Measurements from ENCODE around the gene MAU2.
A peak's percentile ranks its signal among the peaks of the same experiment; 100 is the strongest.

MAU2 gene

GRCh38 chr19:19404879-19405860, 84.5 kb downstream of the MAU2 start, which contains the start of gene GATAD2A:
GATAD2A (plus strand) TSS chr19:19405675; CDS start chr19:19465346, 59,671 bp downstream.
- H3K27me3 ChIP-seq (ENCODE audit: insufficient read depth, low read length) = no peaks in the 10 kb centered on the region
- H3K36me3 ChIP-seq (ENCODE audit: insufficient read depth, low read length) = no peaks in the 10 kb centered on the region
- H3K4me3 ChIP-seq (ENCODE audit: low read depth, low read length) = peak within 1 kb of the TSS; percentile 93
- peak within 1 kb of the TSS; percentile 91 for H3K27ac ChIP-seq (ENCODE audit: low read depth, low read length)
- H3K79me2 ChIP-seq (ENCODE audit: control insufficient read depth, insufficient read depth, low read length, unreplicated experiment) = peaks cover 58% of the 10 kb centered on the region
- H2AFZ ChIP-seq (ENCODE audit: low read length, unreplicated experiment) = peak within 1 kb of the TSS; percentile 43
- H3K4me1 ChIP-seq (ENCODE audit: control insufficient read depth, insufficient read depth, low read length, unreplicated experiment) = peaks cover 33% of the 10 kb centered on the region

GRCh38 chr19:19405971-19406877, 85.6 kb downstream of the MAU2 start:
- H3K27me3 ChIP-seq (ENCODE audit: insufficient read depth, low read length) = no peaks in the 10 kb centered on the region
- peak overlapping the region; percentile 77 for H3K27ac ChIP-seq (ENCODE audit: low read depth, low read length)
- H3K4me1 ChIP-seq (ENCODE audit: control insufficient read depth, insufficient read depth, low read length, unreplicated experiment) = peaks cover 31% of the 10 kb centered on the region
- no peaks in the 10 kb centered on the region for H3K36me3 ChIP-seq (ENCODE audit: insufficient read depth, low read length)
- H2AFZ ChIP-seq (ENCODE audit: low read length, unreplicated experiment) = no peak overlapping the region
- peak overlapping the region; percentile 93 for H3K4me3 ChIP-seq (ENCODE audit: low read depth, low read length)
- H3K79me2 ChIP-seq (ENCODE audit: control insufficient read depth, insufficient read depth, low read length, unreplicated experiment) = peaks cover 63% of the 10 kb centered on the region

DNA sequence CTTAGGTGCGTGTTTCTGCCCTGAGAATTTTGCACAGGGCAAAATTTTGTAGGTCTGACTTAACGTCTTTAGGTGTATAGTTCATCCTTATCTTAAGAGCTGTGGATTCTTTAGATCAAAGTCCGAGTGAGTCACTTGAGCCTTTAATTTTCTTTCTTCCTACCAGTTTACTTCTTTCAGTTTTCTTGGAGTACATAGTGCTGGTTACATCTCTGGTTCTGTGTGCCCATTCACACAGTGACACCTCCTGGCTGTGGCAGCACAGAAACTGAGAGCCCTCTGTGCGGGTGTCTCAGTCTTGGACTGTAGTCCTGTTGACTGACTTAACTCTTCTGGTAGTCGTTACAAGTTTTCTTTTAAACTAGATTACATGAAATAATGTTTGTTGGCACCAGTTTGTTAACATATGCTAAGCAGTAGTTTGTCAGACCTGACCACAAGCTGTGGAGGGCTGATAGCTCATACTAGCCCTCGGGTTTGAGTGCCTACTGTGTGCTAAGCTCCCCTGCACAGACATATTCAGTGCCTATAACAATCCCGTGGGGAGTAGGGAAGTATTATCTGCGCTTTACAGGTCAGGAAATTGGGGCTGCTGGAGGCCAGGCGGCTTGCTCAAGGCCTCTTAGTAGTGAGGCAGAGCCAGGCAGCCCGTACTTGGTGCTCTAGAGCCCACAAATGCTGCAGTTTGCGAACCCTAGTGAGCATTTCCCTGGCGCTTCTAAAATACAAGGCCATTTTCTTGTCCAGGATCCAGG, 86.4 kb downstream of the MAU2 start:
- peaks cover 31% of the 10 kb centered on the region for H3K4me1 ChIP-seq (ENCODE audit: control insufficient read depth, insufficient read depth, low read length, unreplicated experiment)
- no peaks in the 10 kb centered on the region for H3K36me3 ChIP-seq (ENCODE audit: insufficient read depth, low read length)
- H3K79me2 ChIP-seq (ENCODE audit: control insufficient read depth, insufficient read depth, low read length, unreplicated experiment) = peaks cover 67% of the 10 kb centered on the region
- no peak overlapping the region for H2AFZ ChIP-seq (ENCODE audit: low read length, unreplicated experiment)
- peak overlapping the region; percentile 93 for H3K4me3 ChIP-seq (ENCODE audit: low read depth, low read length)
- no peaks in the 10 kb centered on the region for H3K27me3 ChIP-seq (ENCODE audit: insufficient read depth, low read length)
- peak overlapping the region; percentile 77 for H3K27ac ChIP-seq (ENCODE audit: low read depth, low read length)

- H2AFZ ChIP-seq (ENCODE audit: low read length, unreplicated experiment) = no peak overlapping the region
- peaks cover 31% of the 10 kb centered on the region for H3K4me1 ChIP-seq (ENCODE audit: control insufficient read depth, insufficient read depth, low read length, unreplicated experiment)
- peaks cover 70% of the 10 kb centered on the region for H3K79me2 ChIP-seq (ENCODE audit: control insufficient read depth, insufficient read depth, low read length, unreplicated experiment)
- H3K36me3 ChIP-seq (ENCODE audit: insufficient read depth, low read length) = no peaks in the 10 kb centered on the region
- H3K27me3 ChIP-seq (ENCODE audit: insufficient read depth, low read length) = no peaks in the 10 kb centered on the region
- H3K4me3 ChIP-seq (ENCODE audit: low read depth, low read length) = peak overlapping the region; percentile 93
- 0 out of 2 replicates have a peak overlapping the region, but pooled peaks have one; percentile 77 for H3K27ac ChIP-seq (ENCODE audit: low read depth, low read length)
These were observed 87.0 kb downstream of the MAU2 start for GRCh38 chr19:19407633-19407930.
